OCI-LY1 (cell line): ENCODE measurements around the gene CCNB1.

Experiments
- H2AFZ ChIP-seq: fragments of 200-600 bp; sonication (generic), shearing (Covaris generic); 2 replicates; pipeline ENCODE4 v1.6.0; 2014; ENCODE audit warnings: antibody characterized with exemption, mild to moderate bottlenecking, low read length
- H3F3A ChIP-seq: fragments of 200-600 bp; sonication (generic), shearing (Covaris generic); 2 replicates; pipeline ENCODE4 v1.6.0; 2014; ENCODE audit warnings: mild to moderate bottlenecking, antibody characterized with exemption, low read length, moderate library complexity; ENCODE audit not compliant: insufficient read depth
- H3K27ac ChIP-seq: fragments of 200-600 bp; sonication (generic); 2 replicates; pipeline ENCODE4 v1.5.1; 2014; ENCODE audit warnings: low read length, mixed run types, mild to moderate bottlenecking, low read depth; ENCODE audit not compliant: poor library complexity, severe bottlenecking
- H3K27me3 ChIP-seq: fragments of 200-600 bp; sonication (generic); 2 replicates; pipeline ENCODE4 v1.6.0; 2014; ENCODE audit warnings: antibody characterized with exemption, mild to moderate bottlenecking, low read length, moderate library complexity; ENCODE audit not compliant: insufficient read depth
- H3K36me3 ChIP-seq: fragments of 200-600 bp; sonication (generic); 2 replicates; pipeline ENCODE4 v1.6.1; 2014; ENCODE audit warnings: mild to moderate bottlenecking, antibody characterized with exemption, low read length, moderate library complexity, mixed read lengths; ENCODE audit not compliant: insufficient read depth
- H3K4me1 ChIP-seq: fragments of 200-600 bp; sonication (generic); 2 replicates; pipeline ENCODE4 v1.5.1; 2014; ENCODE audit warnings: mild to moderate bottlenecking, low read length, moderate library complexity; ENCODE audit not compliant: insufficient read depth, severe bottlenecking
- H3K4me2 ChIP-seq: fragments of 200-600 bp; sonication (generic), shearing (Covaris generic); 2 replicates; pipeline ENCODE4 v1.6.1; 2014; ENCODE audit warnings: low read length
- H3K4me3 ChIP-seq: fragments of 200-600 bp; sonication (generic); 2 replicates; pipeline ENCODE4 v1.5.1; 2014; ENCODE audit warnings: low read length, low read depth, mild to moderate bottlenecking, mixed read lengths; ENCODE audit not compliant: poor library complexity, severe bottlenecking
- H3K79me2 ChIP-seq: fragments of 200-600 bp; shearing (Covaris generic); 2 replicates; pipeline ENCODE4 v1.6.1; 2016; ENCODE audit warnings: mixed run types, low read length, mixed read lengths; ENCODE audit not compliant: insufficient read depth
- H3K9ac ChIP-seq: fragments of 200-600 bp; sonication (generic), shearing (Covaris generic); 2 replicates; pipeline ENCODE4 v1.6.1; 2014; ENCODE audit warnings: mild to moderate bottlenecking, low read length, mixed read lengths
- H3K9me2 ChIP-seq: fragments of 200-600 bp; sonication (generic), shearing (Covaris generic); 2 replicates; pipeline ENCODE4 v1.6.1; 2014; ENCODE audit warnings: low read depth, mild to moderate bottlenecking, low read length, mixed read lengths
- H3K9me3 ChIP-seq: fragments of 200-600 bp; shearing (Covaris generic); 2 replicates; pipeline ENCODE4 v1.6.1; 2014; ENCODE audit warnings: low read length, mixed read lengths
- H4K20me1 ChIP-seq: fragments of 200-600 bp; sonication (generic), shearing (Covaris generic); 2 replicates; pipeline ENCODE4 v1.6.0; 2016; ENCODE audit warnings: mild to moderate bottlenecking, low read length; ENCODE audit not compliant: insufficient read depth
- CTCF ChIP-seq: fragments of 200-600 bp; sonication (generic), shearing (Covaris generic); IDR thresholded peaks from 2 replicates; pipeline ENCODE4 v1.5.1; 2017; ENCODE audit warnings: mild to moderate bottlenecking, antibody characterized with exemption, low read length, moderate library complexity, mixed read lengths
- EZH2 ChIP-seq: fragments of 200-600 bp; sonication (generic), shearing (Covaris generic); IDR thresholded peaks from 2 replicates; pipeline ENCODE4 v1.8.0; 2017; ENCODE audit warnings: borderline replicate concordance, mixed run types, mild to moderate bottlenecking, antibody characterized with exemption, low read length, moderate library complexity, mixed read lengths

CCNB1 gene

GRCh38 chr5:69187342-69187741 lies 20.4 kb downstream of the CCNB1 start:
- Histone ChIP-seq H3K36me3 (peaks cover 9% of the 10 kb centered on the region; the same call in 1 of the 2 replicates), H2AFZ (no peak overlapping the region), H3K4me2 (no peak overlapping the region), H3K79me2 (no peaks in the 10 kb centered on the region), H3K4me3 (no peak overlapping the region), H3K9me2 (no peaks in the 10 kb centered on the region), H3K27ac (no peak overlapping the region), H3K9ac (no peak overlapping the region), H3K4me1 (peaks cover 19% of the 10 kb centered on the region), H3K9me3 (no peaks in the 10 kb centered on the region), H4K20me1 (no peaks in the 10 kb centered on the region), H3K27me3 (no peaks in the 10 kb centered on the region), H3F3A (no peaks in the 10 kb centered on the region)
- no peak for TF ChIP-seq EZH2
- no peak for TF ChIP-seq CTCF

- Histone ChIP-seq H3K4me3 (peak overlapping the region; percentile 94), H2AFZ (peak overlapping the region; percentile 76; the same call in 1 of the 2 replicates), H3K36me3 (peaks cover 19% of the 10 kb centered on the region), H3F3A (no peaks in the 10 kb centered on the region), H3K79me2 (no peaks in the 10 kb centered on the region), H3K4me1 (peaks cover 19% of the 10 kb centered on the region), H3K9me3 (no peaks in the 10 kb centered on the region), H3K27me3 (no peaks in the 10 kb centered on the region), H3K4me2 (peak overlapping the region; percentile 89), H3K27ac (no peak overlapping the region), H4K20me1 (no peaks in the 10 kb centered on the region), H3K9me2 (no peaks in the 10 kb centered on the region), H3K9ac (peak overlapping the region; percentile 85)
- TF ChIP-seq CTCF: no peak
- no peak for TF ChIP-seq EZH2
Observed at GRCh38 chr5:69188811-69189161, 21.8 kb downstream of the CCNB1 start.

GRCh38 chr5:69189162-69190086 lies 22.5 kb downstream of the CCNB1 start, which contains the start of gene CENPH:
CENPH (plus strand) TSS chr5:69189583; CDS start chr5:69189635, 52 bp downstream.
- Histone ChIP-seq H3F3A (no peaks in the 10 kb centered on the region), H3K9me2 (no peaks in the 10 kb centered on the region), H3K9me3 (no peaks in the 10 kb centered on the region), H3K4me1 (peaks cover 19% of the 10 kb centered on the region), H3K9ac (peak within 1 kb of the TSS; percentile 85), H3K4me3 (peak within 1 kb of the TSS; percentile 94), H3K27ac (peak within 1 kb of the TSS; percentile 70), H3K36me3 (peaks cover 24% of the 10 kb centered on the region), H3K79me2 (no peaks in the 10 kb centered on the region), H2AFZ (peak within 1 kb of the TSS; percentile 76), H3K4me2 (peak within 1 kb of the TSS; percentile 89), H3K27me3 (no peaks in the 10 kb centered on the region), H4K20me1 (no peaks in the 10 kb centered on the region)
- TF ChIP-seq EZH2: no peak
- no peak for TF ChIP-seq CTCF
